Choroid plexus epithelial cell (primary cell): ENCODE results near the gene FBF1.

Source experiments
- DNase-seq: peaks from one replicate; pipeline ENCODE4 v3.0.0-alpha.2; 2010; ENCODE audit warnings: low read depth
- H3K4me3 ChIP-seq: 2 replicates; pipeline ENCODE4 v1.5.1; 2011; ENCODE audit warnings: low read depth, mild to moderate bottlenecking, control low read depth, low read length, moderate library complexity
- TF ChIP-seq, protein P1 (sequence below): conservative IDR thresholded peaks from 2 replicates; pipeline ENCODE4 v1.5.1; 2011; ENCODE audit warnings: low read depth, mild to moderate bottlenecking, control low read depth, inconsistent platforms, low read length, moderate library complexity

The FBF1 gene

DNA sequence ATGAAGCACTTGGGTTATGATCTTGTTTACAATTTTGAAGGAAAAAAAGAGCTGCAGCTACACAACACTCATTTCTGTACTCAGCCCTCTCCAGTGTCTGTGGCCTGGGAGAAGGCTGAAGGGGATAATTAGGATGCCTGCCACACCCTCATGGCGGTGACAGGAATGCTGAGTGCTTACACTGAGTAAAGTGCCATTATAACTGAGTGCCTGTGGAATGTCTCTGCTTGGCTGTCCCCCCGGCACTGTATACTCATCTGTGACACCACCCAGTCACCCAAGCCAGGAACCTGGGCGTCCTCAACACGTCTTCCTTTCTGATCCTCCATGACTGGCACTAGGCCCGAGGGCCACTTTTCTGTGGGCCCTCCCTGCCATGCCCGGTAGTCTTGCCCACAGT, 32.6 kb downstream of the FBF1 start:
- TF ChIP-seq, protein P1, sequence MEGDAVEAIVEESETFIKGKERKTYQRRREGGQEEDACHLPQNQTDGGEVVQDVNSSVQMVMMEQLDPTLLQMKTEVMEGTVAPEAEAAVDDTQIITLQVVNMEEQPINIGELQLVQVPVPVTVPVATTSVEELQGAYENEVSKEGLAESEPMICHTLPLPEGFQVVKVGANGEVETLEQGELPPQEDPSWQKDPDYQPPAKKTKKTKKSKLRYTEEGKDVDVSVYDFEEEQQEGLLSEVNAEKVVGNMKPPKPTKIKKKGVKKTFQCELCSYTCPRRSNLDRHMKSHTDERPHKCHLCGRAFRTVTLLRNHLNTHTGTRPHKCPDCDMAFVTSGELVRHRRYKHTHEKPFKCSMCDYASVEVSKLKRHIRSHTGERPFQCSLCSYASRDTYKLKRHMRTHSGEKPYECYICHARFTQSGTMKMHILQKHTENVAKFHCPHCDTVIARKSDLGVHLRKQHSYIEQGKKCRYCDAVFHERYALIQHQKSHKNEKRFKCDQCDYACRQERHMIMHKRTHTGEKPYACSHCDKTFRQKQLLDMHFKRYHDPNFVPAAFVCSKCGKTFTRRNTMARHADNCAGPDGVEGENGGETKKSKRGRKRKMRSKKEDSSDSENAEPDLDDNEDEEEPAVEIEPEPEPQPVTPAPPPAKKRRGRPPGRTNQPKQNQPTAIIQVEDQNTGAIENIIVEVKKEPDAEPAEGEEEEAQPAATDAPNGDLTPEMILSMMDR: no peak
- H3K4me3 ChIP-seq: no peak overlapping the region
- no peak for DNase-seq

DNA sequence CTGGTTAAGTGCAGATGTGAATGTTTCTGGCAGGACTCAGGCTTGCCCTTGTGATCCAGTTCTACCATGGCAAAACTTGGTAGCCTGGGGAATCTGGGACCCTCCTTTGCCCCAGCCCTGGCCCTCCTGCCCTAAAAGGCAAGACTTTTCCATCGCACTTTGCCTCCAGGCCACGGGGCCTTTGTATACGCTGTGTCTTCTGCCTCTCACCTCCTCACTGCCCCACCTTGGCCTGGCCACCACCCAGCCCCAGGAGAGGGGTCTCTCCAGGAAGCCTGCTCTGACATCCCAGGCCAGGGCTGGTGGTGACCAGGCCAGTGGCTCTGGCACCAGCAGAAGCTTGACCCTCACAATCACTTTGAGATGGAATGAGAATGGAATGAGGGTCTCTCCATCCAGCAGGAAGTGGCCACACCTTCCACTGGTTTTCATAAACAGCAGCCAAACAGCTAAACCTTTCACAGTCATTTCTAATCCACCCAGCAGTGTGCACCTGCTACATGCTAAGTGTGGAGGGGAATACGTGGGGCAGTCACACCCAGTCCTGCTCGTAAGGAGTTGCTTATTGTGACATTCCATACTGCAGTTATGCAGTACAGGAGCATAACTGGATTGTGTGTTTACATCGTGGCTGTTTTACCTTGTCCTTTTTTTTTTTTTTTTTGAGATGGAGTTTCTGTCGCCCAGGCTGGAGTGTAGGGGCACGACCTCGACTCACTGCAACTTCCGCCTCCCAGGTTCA, 34.5 kb downstream of the FBF1 start:
- TF ChIP-seq, protein P1: no peak
- no peak overlapping the region for H3K4me3 ChIP-seq
- DNase-seq: no peak

DNA sequence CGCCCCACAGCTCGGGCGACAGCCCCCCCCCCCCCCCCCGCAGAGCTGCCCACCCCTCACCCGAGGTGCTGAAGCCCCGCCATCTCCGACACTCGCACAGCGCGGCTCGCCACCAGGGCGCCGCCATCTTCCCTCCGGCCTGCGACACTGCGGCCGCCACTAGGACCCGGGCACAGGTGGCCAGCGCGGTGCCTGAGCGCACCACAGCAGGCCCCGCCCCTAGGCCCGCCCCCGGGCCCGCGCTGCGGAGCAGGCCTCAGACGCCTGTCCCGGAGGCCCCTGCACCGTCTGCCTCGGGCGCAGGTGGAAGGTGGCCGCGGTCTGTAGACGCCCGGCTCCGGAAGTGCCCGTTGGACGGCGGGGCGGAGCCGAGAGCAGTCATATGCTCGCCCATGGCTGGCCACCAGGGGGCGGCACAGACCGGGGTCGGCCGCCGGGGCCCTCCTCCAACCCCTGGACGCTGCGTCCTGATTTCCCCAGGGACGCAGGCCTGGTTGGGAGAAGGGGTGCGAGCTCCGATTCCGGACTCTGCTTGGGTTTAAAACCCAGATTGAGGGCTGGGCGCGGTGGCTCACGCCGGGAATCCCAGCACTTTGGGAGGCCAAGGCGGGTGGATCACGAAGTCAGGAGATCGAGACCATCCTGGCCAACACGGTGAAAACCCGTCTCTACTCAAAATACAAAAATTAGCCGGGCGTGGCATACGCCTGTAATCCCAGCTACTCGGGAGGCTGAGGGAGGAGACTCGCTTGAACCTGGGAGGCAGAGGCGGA, 35.9 kb downstream of the FBF1 start, which contains the start of gene MRPL38:
Gene MRPL38 (minus strand): TSS at position 136 of the 773 bp plus-strand sequence. CDS start 9 bp downstream, at position 127.
- peak; percentile 95 for DNase-seq
- TF ChIP-seq, protein P1: peak; percentile 79
- H3K4me3 ChIP-seq: peak within 1 kb of the TSS; percentile 82

DNA sequence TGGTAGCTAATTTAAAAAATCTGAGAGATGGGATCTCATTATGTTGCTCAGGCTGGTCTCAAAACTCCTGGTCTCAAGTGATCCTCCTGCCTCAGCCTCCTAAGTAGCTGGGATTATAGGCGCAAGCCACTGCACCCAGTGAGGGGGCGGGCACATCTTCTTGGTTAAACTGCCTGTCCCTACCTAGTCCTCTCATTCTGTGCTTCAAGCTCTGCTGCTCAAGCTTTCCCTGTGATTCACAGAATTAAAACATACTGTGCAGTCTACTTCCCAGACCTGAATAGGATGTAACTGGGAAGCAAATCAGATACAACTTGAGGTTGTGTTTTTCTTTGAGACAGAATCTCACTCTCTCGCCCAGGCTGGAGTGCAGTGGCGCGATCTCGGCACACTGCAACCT, 38.4 kb downstream of the FBF1 start:
- no peak for DNase-seq
- TF ChIP-seq, protein P1: no peak
- no peak overlapping the region for H3K4me3 ChIP-seq

DNA sequence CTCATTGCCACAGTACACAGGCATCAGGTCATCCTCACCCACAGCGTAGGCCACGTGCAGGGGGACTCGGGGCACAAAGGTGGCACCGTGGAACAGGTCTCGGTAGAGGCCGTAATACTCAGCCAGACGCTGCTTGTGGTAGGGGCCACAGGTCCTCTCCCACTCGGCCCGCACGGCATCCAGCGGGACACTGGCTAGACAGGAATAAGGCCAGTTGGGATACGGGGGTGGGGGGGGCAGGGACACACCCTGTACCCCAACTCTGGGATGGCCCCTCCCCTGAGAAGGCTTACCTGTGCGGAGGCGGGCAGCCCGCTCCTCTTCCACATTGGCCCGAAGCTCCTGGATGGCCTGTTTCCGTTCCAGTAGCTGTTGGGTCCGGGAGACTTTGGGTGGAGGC, 39.1 kb downstream of the FBF1 start:
- TF ChIP-seq, protein P1: no peak
- no peak for DNase-seq

DNA sequence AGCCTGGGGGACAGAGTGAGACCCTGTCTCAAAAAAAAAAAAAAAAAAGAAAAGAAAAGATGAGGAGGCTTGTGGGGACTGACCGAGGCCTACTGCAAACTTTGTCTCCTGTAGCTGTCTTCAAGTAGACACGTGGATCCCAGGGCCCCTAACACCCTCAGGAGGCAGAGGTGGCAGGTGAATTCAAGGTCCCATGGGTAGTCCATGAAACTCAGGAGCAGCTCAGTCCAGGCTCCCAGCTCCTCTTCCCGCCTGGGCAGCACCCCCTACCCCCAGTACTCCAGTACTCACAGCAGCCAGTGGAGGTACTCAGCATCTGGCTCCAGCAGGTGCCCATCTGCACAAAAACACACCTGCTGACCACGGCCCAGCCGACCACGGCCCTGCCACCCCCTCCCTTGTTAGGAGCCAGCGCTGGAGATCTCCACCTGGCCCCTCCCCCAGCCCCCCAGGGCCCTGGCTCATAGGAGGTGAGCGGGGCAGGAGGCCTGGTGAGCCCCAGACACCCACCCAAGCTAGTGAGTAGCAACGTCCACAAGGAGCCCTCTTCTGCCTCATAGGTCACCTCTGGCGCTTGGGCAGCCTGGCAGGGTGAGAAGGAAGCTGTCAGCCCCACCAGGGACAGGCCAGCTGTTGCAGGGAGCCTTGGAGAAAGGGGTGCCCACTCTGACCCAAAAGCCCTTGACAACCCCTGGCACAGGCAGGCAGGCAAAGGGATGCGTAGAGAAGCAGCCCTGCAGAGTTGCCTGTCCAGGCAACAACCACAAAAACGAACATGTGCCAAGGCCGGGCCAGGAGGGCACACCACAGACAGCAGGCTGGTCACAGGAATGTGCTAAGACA, 39.9 kb downstream of the FBF1 start:
- DNase-seq: no peak
- TF ChIP-seq, protein P1: no peak
- H3K4me3 ChIP-seq: no peak overlapping the region

More for the DNA sequence above, 39.1 kb downstream of the FBF1 start:
- no peak overlapping the region for H3K4me3 ChIP-seq
